Vagina (tissue), 2 donors: ENCODE results near the gene ZNF431. TPM values are rescaled to one million over a fixed set of nuclear protein-coding genes. Genes with fewer than 3 reads are reported as not detected.
A peak's percentile ranks its signal among the peaks of the same experiment; 100 is the strongest.

ENCODE experiments used
- DNase-seq, 2 donors: peaks; one replicate each; pipeline ENCODE4 v3.0.0-alpha.2; 2017; ENCODE audit errors: extremely low spot score in 2 of 2
- H3K27ac ChIP-seq: fragments of 200-600 bp; sonication (generic); one replicate; pipeline ENCODE4 v1.5.1; 2019
- H3K27me3 ChIP-seq: fragments of 200-600 bp; sonication (generic); one replicate; pipeline ENCODE4 v1.5.1; 2019
- H3K36me3 ChIP-seq, 2 donors: fragments of 200-600 bp; sonication (generic); one replicate each; pipeline ENCODE4 v1.5.1; 2017 to 2019
- H3K4me1 ChIP-seq: fragments of 200-600 bp; sonication (generic); one replicate; pipeline ENCODE4 v1.5.1; 2019
- H3K4me3 ChIP-seq, 2 donors: fragments of 200-600 bp; sonication (generic); 1 replicate in 1 of 2; 2 replicates in 1 of 2; pipeline ENCODE4 v1.5.1; 2016 to 2019
- H3K9me3 ChIP-seq: fragments of 200-600 bp; sonication (generic); one replicate; pipeline ENCODE4 v1.5.1; 2019
- CTCF ChIP-seq, 3 experiments: fragments of 450-650 bp in 2 of 3; fragments of 200-600 bp in 1 of 3; sonication (generic) in 1 of 3; IDR thresholded peaks; one replicate each; pipeline ENCODE4 v1.5.1; 2017 to 2019; ENCODE audit warnings: antibody characterized with exemption in 3 of 3, mild to moderate bottlenecking in 2 of 3, moderate library complexity in 2 of 3
- POLR2A ChIP-seq, 2 donors: fragments of 450-650 bp; IDR thresholded peaks; one replicate each; pipeline ENCODE4 v1.6.1; 2017; ENCODE audit warnings: antibody characterized with exemption in 2 of 2, mild to moderate bottlenecking in 2 of 2, moderate library complexity in 2 of 2
- POLR2AphosphoS5 ChIP-seq, 2 donors: sonication (generic); formaldehyde crosslinking; IDR thresholded peaks; one replicate each; pipeline ENCODE4 v1.9.0; 2017; ENCODE audit warnings: antibody characterized with exemption in 2 of 2, mild to moderate bottlenecking in 2 of 2, low read depth in 1 of 2; ENCODE audit not compliant: insufficient read depth in 1 of 2
- intact Hi-C: fragments of 100-400 bp; cut with DNase I; formaldehyde crosslinking; loops from one replicate; pipeline ENCODE4 v1.15.1; 2023
- total RNA-seq: library from RNA; depleted of rRNA; stranded (reverse); fragments of >200 nt; gene quantifications from one replicate; pipeline ENCODE4 v1.2.3, GENCODE V29; 2016

ZNF431 gene
- total RNA-seq: 16.2 TPM

GRCh38 chr19:21141787-21142464 lies at the start of gene ZNF431:
Gene ZNF431 (plus strand): TSS chr19:21142040. CDS start chr19:21142184, 144 bp downstream.
- peak within 1 kb of the TSS; percentile 65 to 74 for H3K4me3 ChIP-seq
- peak in 1 of 2 donors; percentile 96 for DNase-seq

GRCh38 chr19:21092109-21092508 lies 49.7 kb upstream of the ZNF431 start:
- H3K36me3 ChIP-seq: no peaks in the 10 kb centered on the region
- DNase-seq: no peak
- no peaks in the 10 kb centered on the region for H3K9me3 ChIP-seq
- no peak overlapping the region for H3K27ac ChIP-seq
- TF ChIP-seq POLR2A (IDR thresholded peaks at IDR 0.05) (no peak), CTCF (IDR thresholded peaks at IDR 0.05) (no peak), POLR2AphosphoS5 (IDR thresholded peaks at IDR 0.05; ENCODE audit: insufficient read depth in 1 of 2, low read depth in 1 of 2) (no peak)
- H3K4me3 ChIP-seq: no peak overlapping the region
- intact Hi-C loops: no loop called here
- no peaks in the 10 kb centered on the region for H3K4me1 ChIP-seq
- H3K27me3 ChIP-seq: no peaks in the 10 kb centered on the region

More at GRCh38 chr19:21141787-21142464, at the start of gene ZNF431:
- TF ChIP-seq POLR2A (IDR thresholded peaks at IDR 0.05) (peak in 1 of 2 donors; percentile 58), CTCF (IDR thresholded peaks at IDR 0.05) (no peak), POLR2AphosphoS5 (IDR thresholded peaks at IDR 0.05; ENCODE audit: insufficient read depth in 1 of 2, low read depth in 1 of 2) (peak; percentile 85 to 91)
- no peaks in the 10 kb centered on the region for H3K9me3 ChIP-seq
- H3K36me3 ChIP-seq: peaks cover 0 to 13% of the 10 kb centered on the region in 2 donors
- H3K4me1 ChIP-seq: peaks cover 17% of the 10 kb centered on the region
- intact Hi-C loops: no loop called here
- peak within 1 kb of the TSS; percentile 74 for H3K27ac ChIP-seq
- no peaks in the 10 kb centered on the region for H3K27me3 ChIP-seq

DNA sequence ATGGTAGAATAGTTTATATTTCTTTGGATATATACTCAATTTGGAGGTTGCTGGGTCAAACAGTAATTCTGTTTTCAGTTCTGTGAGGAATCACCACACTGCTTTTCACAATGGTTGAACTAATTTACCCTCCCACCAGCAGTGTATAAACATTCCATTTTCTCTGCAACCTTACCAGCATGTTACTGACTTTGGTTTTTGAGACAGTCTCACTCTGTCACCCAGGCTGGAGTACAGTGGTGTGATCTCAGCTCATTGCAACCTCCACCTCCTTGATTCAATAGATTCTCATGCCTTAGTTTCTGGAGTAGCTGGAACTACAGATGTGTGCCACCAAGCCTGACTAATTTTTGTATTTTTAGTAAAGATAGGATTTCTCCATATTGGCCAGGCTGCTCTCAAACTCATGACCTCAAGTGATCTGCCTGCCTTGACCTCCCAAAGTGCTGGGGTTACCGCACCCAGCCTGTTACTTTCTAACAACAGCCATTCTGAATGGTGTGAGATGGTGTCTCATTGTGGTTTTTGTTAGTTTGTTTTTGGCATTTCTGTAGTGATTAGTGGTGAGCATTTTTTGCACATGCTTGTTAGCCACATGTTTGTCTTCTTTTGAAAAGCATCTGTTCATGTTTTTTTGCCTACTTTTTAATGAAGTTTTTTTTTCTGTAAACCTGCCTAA lies 47.4 kb upstream of the ZNF431 start:
- Histone ChIP-seq H3K4me3 (no peak overlapping the region), H3K9me3 (no peaks in the 10 kb centered on the region), H3K36me3 (no peaks in the 10 kb centered on the region), H3K27ac (no peak overlapping the region), H3K4me1 (no peaks in the 10 kb centered on the region), H3K27me3 (no peaks in the 10 kb centered on the region)
- intact Hi-C loops: no loop called here
- TF ChIP-seq CTCF (IDR thresholded peaks at IDR 0.05): no peak
- TF ChIP-seq POLR2AphosphoS5 (IDR thresholded peaks at IDR 0.05; ENCODE audit: insufficient read depth in 1 of 2, low read depth in 1 of 2): no peak
- TF ChIP-seq POLR2A (IDR thresholded peaks at IDR 0.05): no peak
- DNase-seq: no peak

DNA sequence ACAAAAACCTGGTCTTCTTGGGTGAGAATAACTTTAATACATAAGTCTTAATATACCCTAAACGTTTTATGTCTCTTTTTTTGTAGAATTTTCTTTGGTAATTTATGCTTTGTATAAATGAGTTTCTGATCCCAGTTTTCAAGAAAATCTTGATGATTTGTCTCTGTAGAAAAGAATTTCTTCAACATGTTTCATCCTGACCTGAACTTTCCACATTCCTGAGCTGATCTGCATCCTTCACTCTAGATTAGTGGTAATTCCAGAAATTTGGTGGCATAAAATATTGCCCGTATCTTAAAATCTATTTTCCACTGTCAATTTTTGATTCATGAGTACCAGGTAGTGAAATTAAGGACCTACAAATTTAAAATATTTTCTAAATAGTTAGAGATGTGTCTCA lies 43.5 kb upstream of the ZNF431 start:
- Histone ChIP-seq H3K4me3 (no peak overlapping the region), H3K27ac (no peak overlapping the region), H3K9me3 (no peaks in the 10 kb centered on the region), H3K36me3 (peaks cover 0 to 7% of the 10 kb centered on the region in 2 donors), H3K27me3 (no peaks in the 10 kb centered on the region), H3K4me1 (no peaks in the 10 kb centered on the region)
- no peak for TF ChIP-seq POLR2A (IDR thresholded peaks at IDR 0.05)
- TF ChIP-seq CTCF (IDR thresholded peaks at IDR 0.05): no peak
- intact Hi-C loops: no loop called here
- no peak for DNase-seq
